SIG-M5 (cell line): ENCODE data around the gene YWHAG.
A peak's percentile ranks its signal among the peaks of the same experiment; 100 is the strongest.
"Not testable (repeated sequence)": the region's sequence is repeated elsewhere in the genome, so short reads cannot be mapped to it uniquely, and the experiment has no call there.

ENCODE experiments used
- DNase-seq: peaks from one replicate; lab custom pipeline; 2025; lab: John Stamatoyannopoulos, UW

The YWHAG gene

GRCh38 chr7:76358481-76359110 is at the start of gene YWHAG:
TSS of gene YWHAG (minus strand) at chr7:76358991. CDS start at chr7:76358808, 183 bp downstream.
- peak; percentile 63 for DNase-seq

- DNase-seq: no peak
These were observed 49.4 kb upstream of the YWHAG start for GRCh38 chr7:76408121-76408560.

GRCh38 chr7:76407718-76408117 is 48.9 kb upstream of the YWHAG start:
- DNase-seq: no peak

GRCh38 chr7:76405738-76406137 is 46.9 kb upstream of the YWHAG start:
- no peak for DNase-seq

- peak; percentile 36 for DNase-seq
These were observed 45.1 kb upstream of the YWHAG start for GRCh38 chr7:76403780-76404494.

GRCh38 chr7:76403097-76403496 is 44.3 kb upstream of the YWHAG start:
- DNase-seq: peak; percentile 14

GRCh38 chr7:76400248-76400647 is 41.5 kb upstream of the YWHAG start:
- no peak for DNase-seq

GRCh38 chr7:76397409-76398183 is 38.8 kb upstream of the YWHAG start:
- DNase-seq: no peak

GRCh38 chr7:76396864-76397263 is 38.1 kb upstream of the YWHAG start:
- no peak for DNase-seq

GRCh38 chr7:76395965-76396726 is 37.4 kb upstream of the YWHAG start:
- no peak for DNase-seq

- DNase-seq: not testable (repeated sequence)
These were observed 36.8 kb upstream of the YWHAG start for GRCh38 chr7:76395605-76395964.

GRCh38 chr7:76394957-76395356 is 36.2 kb upstream of the YWHAG start:
- DNase-seq: no peak

GRCh38 chr7:76393116-76394031 is 34.6 kb upstream of the YWHAG start:
- no peak for DNase-seq

GRCh38 chr7:76392531-76393115 is 33.8 kb upstream of the YWHAG start:
- peak; percentile 55 for DNase-seq

GRCh38 chr7:76390092-76390491 is 31.3 kb upstream of the YWHAG start:
- no peak for DNase-seq

GRCh38 chr7:76387789-76388188 is 29.0 kb upstream of the YWHAG start:
- not testable (repeated sequence) for DNase-seq

GRCh38 chr7:76386691-76387260 is 28.0 kb upstream of the YWHAG start:
- DNase-seq: no peak

- no peak for DNase-seq
These were observed 24.5 kb upstream of the YWHAG start for GRCh38 chr7:76383089-76383944.

GRCh38 chr7:76381814-76382213 is 23.0 kb upstream of the YWHAG start:
- DNase-seq: no peak
